PC-9 (cell line): ENCODE measurements around the gene RAB43. TPM values are rescaled to one million over a fixed set of nuclear protein-coding genes. Genes with fewer than 3 reads are reported as not detected.

Experiments
- BruUV-seq: library from RNA; stranded (reverse); fragments of 400-500 nt; replicated peaks from 2 replicates; lab custom pipeline; 2021; lab: Mats Ljungman, UMichigan
- CTCF ChIA-PET: fragments of 300-600 bp; sonication (Branson Sonifier 250); formaldehyde crosslinking; loops from one replicate; lab custom pipeline; 2022; ENCODE audit warnings: antibody characterized with exemption; lab: Charles Lee
- POLR2A ChIA-PET: fragments of 300-600 bp; sonication (Branson Sonifier 250); formaldehyde crosslinking; loops from one replicate; lab custom pipeline; 2022; ENCODE audit warnings: antibody characterized with exemption; ENCODE audit not compliant: unreplicated experiment; lab: Charles Lee
- DNase-seq, 2 experiments: peaks; one replicate each; pipeline versions ENCODE4 v3.0.0 to v3.0.0-alpha.2; 2015 to 2022; ENCODE audit warnings: mixed read lengths in 1 of 2
- H2AFZ ChIP-seq: fragments of 200-600 bp; sonication (generic); 2 replicates; pipeline ENCODE4 v1.8.1; 2017; ENCODE audit warnings: antibody characterized with exemption
- H3F3A ChIP-seq: fragments of 200-600 bp; sonication (generic); 2 replicates; pipeline ENCODE4 v1.8.1; 2017; ENCODE audit warnings: antibody characterized with exemption, mild to moderate bottlenecking, low read depth; ENCODE audit not compliant: insufficient read depth
- H3K27ac ChIP-seq: fragments of 200-600 bp; sonication (generic); 2 replicates; pipeline ENCODE4 v1.6.1; 2016; ENCODE audit warnings: mixed run types
- H3K27me3 ChIP-seq: fragments of 200-600 bp; sonication (generic); 2 replicates; pipeline ENCODE4 v1.6.1; 2016; ENCODE audit warnings: low read depth, mixed run types; ENCODE audit not compliant: insufficient read depth
- H3K36me3 ChIP-seq: fragments of 200-600 bp; sonication (generic); 2 replicates; pipeline ENCODE4 v1.6.1; 2016; ENCODE audit warnings: low read depth, mixed run types
- H3K4me1 ChIP-seq: fragments of 200-600 bp; sonication (generic); replicated peaks from 2 replicates; pipeline ENCODE4 v1.6.1; 2016; ENCODE audit warnings: mixed run types; ENCODE audit not compliant: insufficient read depth
- H3K4me2 ChIP-seq: fragments of 200-600 bp; sonication (generic); 2 replicates; pipeline ENCODE4 v1.6.1; 2017; ENCODE audit warnings: mixed run types
- H3K4me3 ChIP-seq: fragments of 200-600 bp; sonication (generic); 2 replicates; pipeline ENCODE4 v1.6.1; 2016; ENCODE audit warnings: mixed run types
- H3K79me2 ChIP-seq: fragments of 200-600 bp; sonication (generic); 2 replicates; pipeline ENCODE4 v1.6.1; 2017; ENCODE audit warnings: low read depth, mixed run types
- H3K9me2 ChIP-seq: fragments of 200-600 bp; sonication (generic); 2 replicates; pipeline ENCODE4 v1.8.1; 2017; ENCODE audit warnings: mild to moderate bottlenecking; ENCODE audit not compliant: insufficient read depth
- H3K9me3 ChIP-seq: fragments of 200-600 bp; sonication (generic); 2 replicates; pipeline ENCODE4 v1.8.1; 2016; ENCODE audit warnings: low read depth; ENCODE audit not compliant: insufficient read depth
- H4K20me1 ChIP-seq: fragments of 200-600 bp; sonication (generic); 2 replicates; pipeline ENCODE4 v1.8.1; 2017; ENCODE audit not compliant: insufficient read depth
- EZH2 ChIP-seq: fragments of 200-600 bp; sonication (generic); IDR thresholded peaks from 2 replicates; pipeline ENCODE4 v1.8.0; 2017; ENCODE audit warnings: antibody characterized with exemption, low read depth
- intact Hi-C: fragments of 100-400 bp; cut with micrococcal nuclease; formaldehyde crosslinking; loops from one replicate; pipeline ENCODE4 v1.10.0; 2022; ENCODE audit not compliant: unreplicated experiment
- total RNA-seq: library from RNA; stranded (reverse); gene quantifications from 2 replicates; pipeline ENCODE4 v1.2.3, GENCODE V29; 2021
- TF ChIP-seq, protein P1 (sequence below): fragments of 200-600 bp; sonication (generic); conservative IDR thresholded peaks from 2 replicates; pipeline ENCODE4 v1.6.1; 2017; ENCODE audit warnings: mixed run types, antibody characterized with exemption, mild to moderate bottlenecking, moderate library complexity

RAB43 gene
- total RNA-seq, 1 experiment from 2014 or later, result 39.5 TPM

DNA sequence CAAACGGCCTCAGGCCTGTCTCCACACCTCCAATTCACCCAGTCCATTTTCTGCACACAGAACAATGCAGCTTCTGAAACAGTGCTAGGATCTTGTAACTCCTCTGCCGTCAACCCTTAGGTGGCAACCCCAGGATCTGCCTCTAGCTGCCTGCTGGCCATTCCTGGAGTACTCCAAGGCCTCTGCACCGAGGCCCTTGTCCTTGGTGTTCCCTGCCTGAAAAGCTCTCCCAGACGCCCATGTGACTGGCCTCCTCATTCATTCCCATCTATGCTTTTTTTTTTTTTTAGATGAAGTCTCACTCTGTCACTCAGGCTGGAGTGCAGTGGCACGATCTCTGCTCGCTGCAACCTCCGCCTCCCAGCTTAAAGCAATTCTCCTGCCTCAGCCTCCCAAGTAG lies 18.3 kb downstream of the RAB43 start:
- Histone ChIP-seq H3K9me2 (no peaks in the 10 kb centered on the region), H3F3A (no peaks in the 10 kb centered on the region), H3K4me3 (no peak overlapping the region), H3K79me2 (no peaks in the 10 kb centered on the region), H3K4me2 (no peak overlapping the region), H3K27me3 (no peaks in the 10 kb centered on the region), H3K36me3 (0 out of 2 replicates have a peak, but pooled peaks cover 3% of the 10 kb centered on the region), H3K4me1 (no peaks in the 10 kb centered on the region), H4K20me1 (peaks cover 38% of the 10 kb centered on the region), H2AFZ (no peak overlapping the region), H3K9me3 (no peaks in the 10 kb centered on the region), H3K27ac (no peak overlapping the region)
- DNase-seq, result no peak
- POLR2A ChIA-PET, result interaction anchor here (0.9 kb wide), 1 partner anchor 306 kb away, joined by 6 read pairs; no protein-coding TSS in a partner anchor
- intact Hi-C loops, result no loop called here
- CTCF ChIA-PET, result no interaction called here
- BruUV-seq, result no TSS peak
- TF ChIP-seq, protein P1, sequence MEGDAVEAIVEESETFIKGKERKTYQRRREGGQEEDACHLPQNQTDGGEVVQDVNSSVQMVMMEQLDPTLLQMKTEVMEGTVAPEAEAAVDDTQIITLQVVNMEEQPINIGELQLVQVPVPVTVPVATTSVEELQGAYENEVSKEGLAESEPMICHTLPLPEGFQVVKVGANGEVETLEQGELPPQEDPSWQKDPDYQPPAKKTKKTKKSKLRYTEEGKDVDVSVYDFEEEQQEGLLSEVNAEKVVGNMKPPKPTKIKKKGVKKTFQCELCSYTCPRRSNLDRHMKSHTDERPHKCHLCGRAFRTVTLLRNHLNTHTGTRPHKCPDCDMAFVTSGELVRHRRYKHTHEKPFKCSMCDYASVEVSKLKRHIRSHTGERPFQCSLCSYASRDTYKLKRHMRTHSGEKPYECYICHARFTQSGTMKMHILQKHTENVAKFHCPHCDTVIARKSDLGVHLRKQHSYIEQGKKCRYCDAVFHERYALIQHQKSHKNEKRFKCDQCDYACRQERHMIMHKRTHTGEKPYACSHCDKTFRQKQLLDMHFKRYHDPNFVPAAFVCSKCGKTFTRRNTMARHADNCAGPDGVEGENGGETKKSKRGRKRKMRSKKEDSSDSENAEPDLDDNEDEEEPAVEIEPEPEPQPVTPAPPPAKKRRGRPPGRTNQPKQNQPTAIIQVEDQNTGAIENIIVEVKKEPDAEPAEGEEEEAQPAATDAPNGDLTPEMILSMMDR, result no peak
- TF ChIP-seq EZH2, result no peak

DNA sequence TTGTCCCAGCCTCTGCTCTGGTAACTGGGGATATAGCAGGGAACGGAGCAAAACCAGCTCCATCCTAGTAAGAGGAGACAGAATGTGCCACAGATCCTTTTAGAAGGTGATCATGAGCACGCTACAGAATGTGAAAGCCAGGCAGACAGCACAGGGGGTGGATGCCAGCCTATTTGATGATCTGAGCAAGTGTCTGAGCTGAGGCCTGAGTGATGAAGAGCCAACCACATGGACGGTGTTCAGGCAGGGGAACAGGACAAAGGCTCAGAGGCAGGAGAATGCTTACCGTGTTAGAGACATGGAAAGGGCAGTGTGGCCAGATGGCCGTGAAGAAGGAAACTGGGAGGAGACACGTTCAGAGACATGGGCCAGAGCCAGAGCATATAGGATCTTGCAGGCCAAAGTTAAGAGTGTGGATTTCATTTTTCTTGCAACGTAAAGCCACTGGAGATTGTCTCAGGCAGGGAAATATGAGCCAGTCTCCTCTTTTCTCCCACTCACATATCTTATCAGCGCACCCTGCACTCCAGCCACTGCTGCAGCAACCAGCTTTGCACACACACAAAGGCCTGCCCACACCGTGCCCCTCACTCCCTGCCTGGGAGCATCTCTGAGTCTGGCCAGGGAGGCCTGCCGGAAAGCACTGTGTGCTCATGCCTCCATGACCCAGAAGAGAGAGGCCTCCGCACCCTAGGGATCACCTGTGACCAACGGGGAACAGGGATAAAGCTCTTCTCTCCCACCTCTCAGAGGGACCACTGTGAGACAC lies 20.1 kb downstream of the RAB43 start:
- intact Hi-C loops, result no loop called here
- H3K27me3 ChIP-seq, result no peaks in the 10 kb centered on the region
- H3K36me3 ChIP-seq, result 0 out of 2 replicates have a peak, but pooled peaks cover 3% of the 10 kb centered on the region
- H3K4me2 ChIP-seq, result no peak overlapping the region
- no peaks in the 10 kb centered on the region for H3F3A ChIP-seq
- POLR2A ChIA-PET, result no interaction called here
- DNase-seq, result no peak
- H3K9me2 ChIP-seq, result no peaks in the 10 kb centered on the region
- H2AFZ ChIP-seq, result no peak overlapping the region
- no peaks in the 10 kb centered on the region for H3K4me1 ChIP-seq
- TF ChIP-seq, protein P1, result no peak
- no peak for TF ChIP-seq EZH2
- H3K4me3 ChIP-seq, result no peak overlapping the region
- CTCF ChIA-PET, result interaction anchor here (0.6 kb wide), 1 partner anchor 73 kb away, joined by 6 read pairs; no protein-coding TSS in a partner anchor
- no TSS peak for BruUV-seq
- H3K9me3 ChIP-seq, result no peaks in the 10 kb centered on the region
- H3K79me2 ChIP-seq, result no peaks in the 10 kb centered on the region
- H4K20me1 ChIP-seq, result peaks cover 39% of the 10 kb centered on the region
- H3K27ac ChIP-seq, result no peak overlapping the region

DNA sequence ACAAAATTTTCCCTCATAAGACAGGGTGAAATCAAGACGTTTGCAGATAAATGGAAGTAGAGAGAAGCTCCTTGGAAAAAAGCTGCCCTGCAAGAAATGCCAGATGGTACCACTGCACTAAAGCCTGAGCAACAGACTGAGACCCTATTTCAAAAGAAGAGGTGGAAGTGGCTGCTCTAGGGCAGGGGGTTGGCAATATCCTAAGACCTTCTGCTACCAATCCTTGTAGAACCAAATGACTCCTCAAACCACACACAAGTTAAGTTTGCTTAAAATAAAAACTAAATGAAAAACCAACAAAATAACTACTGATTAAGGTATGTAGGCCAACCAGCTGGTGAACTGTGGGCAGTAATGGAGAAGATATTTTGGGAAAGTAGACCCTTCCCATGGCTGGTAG lies 21.3 kb downstream of the RAB43 start:
- no peaks in the 10 kb centered on the region for H3K4me1 ChIP-seq
- no peaks in the 10 kb centered on the region for H3F3A ChIP-seq
- no TSS peak for BruUV-seq
- no peaks in the 10 kb centered on the region for H3K79me2 ChIP-seq
- 0 out of 2 replicates have a peak, but pooled peaks cover 3% of the 10 kb centered on the region for H3K36me3 ChIP-seq
- H3K27ac ChIP-seq, result no peak overlapping the region
- ChIA-PET CTCF (no interaction called here), POLR2A (interaction anchor here (0.6 kb wide), 1 partner anchor 130 kb away, joined by 5 read pairs; no protein-coding TSS in a partner anchor)
- peaks cover 41% of the 10 kb centered on the region for H4K20me1 ChIP-seq
- DNase-seq, result no peak
- no peaks in the 10 kb centered on the region for H3K9me3 ChIP-seq
- no peaks in the 10 kb centered on the region for H3K9me2 ChIP-seq
- TF ChIP-seq, protein P1, result no peak
- no peak for TF ChIP-seq EZH2
- no peak overlapping the region for H3K4me2 ChIP-seq
- H3K4me3 ChIP-seq, result no peak overlapping the region
- no peak overlapping the region for H2AFZ ChIP-seq
- intact Hi-C loops, result no loop called here
- H3K27me3 ChIP-seq, result no peaks in the 10 kb centered on the region
